SU-DHL-6 (cell line): Measurements from ENCODE around the gene TMPRSS9.

Source experiments
- EZH2phosphoT487 ChIP-seq: fragments of 200-600 bp; sonication (generic), shearing (Covaris generic); conservative IDR thresholded peaks from 2 replicates; pipeline ENCODE4 v1.6.1; 2018; ENCODE audit warnings: mild to moderate bottlenecking, antibody characterized with exemption, low read length, moderate library complexity, mixed read lengths
- TF ChIP-seq, protein P1 (sequence below): fragments of 200-600 bp; sonication (generic); IDR thresholded peaks from one replicate; pipeline ENCODE4 v1.5.1; 2017; ENCODE audit warnings: antibody characterized with exemption, mild to moderate bottlenecking, low read length, moderate library complexity; ENCODE audit not compliant: insufficient read depth, poor library complexity, severe bottlenecking

GRCh38 chr19:2324220-2324948 lies 35.7 kb upstream of the TMPRSS9 start:
- TF ChIP-seq, protein P1, sequence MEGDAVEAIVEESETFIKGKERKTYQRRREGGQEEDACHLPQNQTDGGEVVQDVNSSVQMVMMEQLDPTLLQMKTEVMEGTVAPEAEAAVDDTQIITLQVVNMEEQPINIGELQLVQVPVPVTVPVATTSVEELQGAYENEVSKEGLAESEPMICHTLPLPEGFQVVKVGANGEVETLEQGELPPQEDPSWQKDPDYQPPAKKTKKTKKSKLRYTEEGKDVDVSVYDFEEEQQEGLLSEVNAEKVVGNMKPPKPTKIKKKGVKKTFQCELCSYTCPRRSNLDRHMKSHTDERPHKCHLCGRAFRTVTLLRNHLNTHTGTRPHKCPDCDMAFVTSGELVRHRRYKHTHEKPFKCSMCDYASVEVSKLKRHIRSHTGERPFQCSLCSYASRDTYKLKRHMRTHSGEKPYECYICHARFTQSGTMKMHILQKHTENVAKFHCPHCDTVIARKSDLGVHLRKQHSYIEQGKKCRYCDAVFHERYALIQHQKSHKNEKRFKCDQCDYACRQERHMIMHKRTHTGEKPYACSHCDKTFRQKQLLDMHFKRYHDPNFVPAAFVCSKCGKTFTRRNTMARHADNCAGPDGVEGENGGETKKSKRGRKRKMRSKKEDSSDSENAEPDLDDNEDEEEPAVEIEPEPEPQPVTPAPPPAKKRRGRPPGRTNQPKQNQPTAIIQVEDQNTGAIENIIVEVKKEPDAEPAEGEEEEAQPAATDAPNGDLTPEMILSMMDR = no peak
- no peak for TF ChIP-seq EZH2phosphoT487
